Measurements from ENCODE around the gene AAGAB. TPM values are rescaled to one million over a fixed set of nuclear protein-coding genes. Genes with fewer than 3 reads are reported as not detected.

Gene AAGAB
- total and polyA plus RNA-seq, 4 donors = 40.9 to 47.6 (median 42.9) TPM

DNA sequence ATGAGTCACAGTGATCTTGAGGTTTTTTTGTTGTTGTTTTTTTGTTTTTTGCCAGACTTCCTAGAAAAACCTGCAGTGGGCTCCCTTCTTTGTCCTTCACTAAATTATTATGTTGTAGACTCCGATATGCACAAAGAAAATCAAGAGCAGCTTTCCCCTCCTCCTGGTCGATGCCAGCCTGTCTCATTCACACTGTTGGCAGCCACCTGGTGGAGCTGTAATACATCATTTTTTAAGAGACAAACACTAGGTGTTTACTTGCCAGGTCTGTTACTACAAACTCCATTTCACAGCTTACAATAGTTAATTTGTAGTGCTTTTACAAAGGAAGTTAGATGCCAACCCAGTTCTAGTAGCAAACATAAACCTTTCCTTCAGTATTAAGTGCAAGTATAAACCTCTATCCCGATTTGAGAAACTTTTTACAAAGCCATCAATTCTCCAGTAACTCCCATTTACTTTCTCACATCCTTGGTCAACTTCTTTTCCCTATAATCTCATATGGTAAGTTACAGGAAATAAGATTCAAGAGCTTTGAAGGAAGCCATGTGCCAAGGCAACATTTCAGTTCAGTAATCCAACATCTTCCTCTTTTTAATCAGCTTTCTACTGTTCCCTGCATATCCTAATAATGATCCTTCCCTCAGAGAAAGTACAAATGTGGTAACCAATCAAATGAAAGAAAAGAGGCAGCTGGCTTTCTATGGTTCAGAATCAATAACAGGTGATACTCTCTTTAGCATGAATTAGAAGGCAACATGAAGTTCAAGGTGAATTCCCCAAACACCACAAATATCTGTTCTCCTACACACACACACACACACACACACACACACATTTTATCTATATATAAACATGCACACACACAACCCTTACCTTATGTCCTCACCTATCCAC lies 14.0 kb downstream of the AAGAB start:
- Histone ChIP-seq H3K4me1 (ENCODE audit: control insufficient read depth, insufficient read depth, low read length) (no peaks in the 10 kb centered on the region), H3K27ac (ENCODE audit: low read depth, low read length) (no peak overlapping the region), H3K36me3 (ENCODE audit: control insufficient read depth, insufficient read depth, low read length) (no peaks in the 10 kb centered on the region), H3K4me3 (ENCODE audit: low read depth, low read length) (no peak overlapping the region), H3K27me3 (ENCODE audit: control insufficient read depth, insufficient read depth, low read length) (no peaks in the 10 kb centered on the region), H3K9me3 (ENCODE audit: control insufficient read depth, insufficient read depth, low read length) (no peaks in the 10 kb centered on the region)
- WGBS (ENCODE audit: insufficient coverage) = 0% methylated on average over 2 of the region's 3 CpGs
- peak in 2 of 6 donors; percentile 44 to 81 for DNase-seq (ENCODE audit: low read depth in 4 of 6, low spot score in 6 of 6)

DNA sequence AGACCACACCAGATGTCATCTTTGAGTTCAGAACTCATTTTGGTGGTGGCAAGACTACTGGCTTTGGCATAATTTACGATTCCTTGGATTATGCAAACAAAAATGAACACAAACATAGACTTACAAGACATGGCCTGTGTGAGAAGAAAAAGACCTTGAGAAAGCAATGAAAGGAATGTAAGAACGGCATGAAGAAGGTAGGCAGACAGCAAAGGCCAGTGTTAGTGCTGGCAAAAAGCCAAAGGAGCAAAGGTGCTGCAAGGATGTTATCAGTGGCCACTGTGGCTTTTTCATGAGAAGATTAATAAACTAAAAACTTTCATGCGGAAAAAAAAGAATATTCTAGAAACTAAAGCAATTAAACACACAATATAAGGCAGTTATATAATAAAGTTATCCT lies 21.9 kb downstream of the AAGAB start:
- Histone ChIP-seq H3K36me3 (ENCODE audit: control insufficient read depth, insufficient read depth, low read length) (peaks cover 12% of the 10 kb centered on the region), H3K27ac (ENCODE audit: low read depth, low read length) (no peak overlapping the region), H3K27me3 (ENCODE audit: control insufficient read depth, insufficient read depth, low read length) (no peaks in the 10 kb centered on the region), H3K9me3 (ENCODE audit: control insufficient read depth, insufficient read depth, low read length) (no peaks in the 10 kb centered on the region), H3K4me3 (ENCODE audit: low read depth, low read length) (no peak overlapping the region), H3K4me1 (ENCODE audit: control insufficient read depth, insufficient read depth, low read length) (no peaks in the 10 kb centered on the region)
- 100% methylated on average over 1 of the region's 3 CpGs for WGBS (ENCODE audit: insufficient coverage)
- DNase-seq (ENCODE audit: low read depth in 4 of 6, low spot score in 6 of 6) = no peak

DNA sequence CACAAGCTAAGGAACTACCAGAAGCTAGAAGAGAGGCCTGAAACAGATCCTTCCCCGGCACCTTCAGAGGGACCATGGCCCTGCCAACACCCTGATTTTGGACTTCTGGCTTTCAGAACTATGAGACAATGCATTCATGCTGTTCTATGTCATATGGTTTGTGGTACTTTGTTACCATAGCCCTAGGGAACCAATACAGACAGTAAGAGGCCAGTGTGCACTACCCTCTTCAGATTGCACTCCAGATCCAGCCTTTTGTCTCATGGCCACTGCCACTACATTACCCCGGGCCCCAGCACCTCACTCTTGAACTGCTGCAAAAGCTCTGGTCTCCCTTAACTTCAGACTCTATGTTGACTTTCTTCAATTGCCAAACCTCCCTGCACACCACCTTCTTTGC lies 24.0 kb downstream of the AAGAB start:
- 97% methylated on average over 2 of the region's 2 CpGs for WGBS (ENCODE audit: insufficient coverage)
- peaks cover 12% of the 10 kb centered on the region for H3K36me3 ChIP-seq (ENCODE audit: control insufficient read depth, insufficient read depth, low read length)

DNA sequence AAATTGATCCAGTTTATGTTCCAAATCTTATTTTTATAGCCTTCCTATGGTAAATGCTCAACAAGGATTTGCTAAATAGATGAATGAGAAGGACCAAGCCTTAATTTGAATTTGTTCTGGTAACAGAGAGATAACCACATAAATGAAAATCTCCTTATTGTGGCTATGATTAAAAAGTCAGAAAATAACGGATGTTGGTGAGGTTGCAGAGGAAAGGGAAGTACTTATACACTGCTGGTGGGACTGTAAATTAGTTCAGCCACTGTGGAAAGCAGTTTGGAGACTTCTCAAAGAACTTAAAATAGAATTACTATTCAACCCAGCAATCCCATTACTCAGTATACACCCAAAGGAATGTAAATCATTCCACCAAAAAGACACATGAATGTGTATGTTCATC lies 26.2 kb downstream of the AAGAB start:
- peaks cover 9% of the 10 kb centered on the region for H3K36me3 ChIP-seq (ENCODE audit: control insufficient read depth, insufficient read depth, low read length)
- H3K4me3 ChIP-seq (ENCODE audit: low read depth, low read length) = no peak overlapping the region
- no CpG with 5 or more reads among the region's 1 CpG for WGBS (ENCODE audit: insufficient coverage)
- no peak for DNase-seq (ENCODE audit: low read depth in 4 of 6, low spot score in 6 of 6)
- no peak overlapping the region for H3K27ac ChIP-seq (ENCODE audit: low read depth, low read length)
- no peaks in the 10 kb centered on the region for H3K27me3 ChIP-seq (ENCODE audit: control insufficient read depth, insufficient read depth, low read length)
- H3K9me3 ChIP-seq (ENCODE audit: control insufficient read depth, insufficient read depth, low read length) = no peaks in the 10 kb centered on the region
- no peaks in the 10 kb centered on the region for H3K4me1 ChIP-seq (ENCODE audit: control insufficient read depth, insufficient read depth, low read length)

More for the DNA sequence above, 24.0 kb downstream of the AAGAB start:
- H3K27me3 ChIP-seq (ENCODE audit: control insufficient read depth, insufficient read depth, low read length) = no peaks in the 10 kb centered on the region
- no peak overlapping the region for H3K4me3 ChIP-seq (ENCODE audit: low read depth, low read length)
- no peaks in the 10 kb centered on the region for H3K9me3 ChIP-seq (ENCODE audit: control insufficient read depth, insufficient read depth, low read length)
- no peak for DNase-seq (ENCODE audit: low read depth in 4 of 6, low spot score in 6 of 6)
- no peaks in the 10 kb centered on the region for H3K4me1 ChIP-seq (ENCODE audit: control insufficient read depth, insufficient read depth, low read length)
- no peak overlapping the region for H3K27ac ChIP-seq (ENCODE audit: low read depth, low read length)

DNA sequence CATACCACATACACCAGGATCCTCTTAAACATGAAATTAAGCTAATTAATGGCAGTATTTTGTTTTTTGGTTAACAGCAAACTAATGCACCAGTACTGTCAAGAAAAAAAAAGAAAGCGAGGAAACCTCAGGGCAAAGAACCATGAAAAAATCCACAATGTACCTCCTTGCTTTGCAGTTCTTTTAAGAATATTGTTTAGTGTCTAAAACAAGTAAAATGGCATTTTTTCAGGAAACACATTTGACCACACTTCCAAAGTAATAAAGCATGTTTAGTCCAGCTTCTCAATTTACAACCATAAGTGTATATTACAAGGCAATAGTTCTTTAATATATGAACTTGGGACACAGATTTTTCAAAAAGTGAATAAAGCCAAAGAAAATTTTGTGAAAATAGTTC lies 26.6 kb downstream of the AAGAB start:
- no peak for DNase-seq (ENCODE audit: low read depth in 4 of 6, low spot score in 6 of 6)
- H3K36me3 ChIP-seq (ENCODE audit: control insufficient read depth, insufficient read depth, low read length) = peaks cover 9% of the 10 kb centered on the region
- H3K4me3 ChIP-seq (ENCODE audit: low read depth, low read length) = no peak overlapping the region
- H3K4me1 ChIP-seq (ENCODE audit: control insufficient read depth, insufficient read depth, low read length) = no peaks in the 10 kb centered on the region
- H3K9me3 ChIP-seq (ENCODE audit: control insufficient read depth, insufficient read depth, low read length) = no peaks in the 10 kb centered on the region
- no CpG with 5 or more reads among the region's 1 CpG for WGBS (ENCODE audit: insufficient coverage)
- no peak overlapping the region for H3K27ac ChIP-seq (ENCODE audit: low read depth, low read length)
- H3K27me3 ChIP-seq (ENCODE audit: control insufficient read depth, insufficient read depth, low read length) = no peaks in the 10 kb centered on the region

DNA sequence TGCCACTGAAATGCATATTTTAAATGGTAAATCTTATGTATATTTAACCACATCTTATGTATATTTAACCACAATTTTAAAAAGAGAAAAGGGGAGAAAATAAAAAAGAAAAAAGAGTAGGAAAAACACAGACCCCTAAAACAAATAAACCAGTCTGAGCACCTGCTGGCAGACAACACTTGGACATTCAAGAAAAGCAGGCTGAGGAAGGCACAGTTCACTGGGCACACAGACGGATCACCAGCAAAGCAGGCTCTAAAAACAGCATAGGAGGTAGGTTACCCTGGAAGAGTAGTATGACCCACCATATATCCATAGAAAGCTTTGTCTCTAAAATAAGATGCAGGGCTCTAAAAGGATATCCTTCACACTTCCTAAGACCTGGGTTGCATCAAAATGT lies 27.0 kb downstream of the AAGAB start:
- no peaks in the 10 kb centered on the region for H3K27me3 ChIP-seq (ENCODE audit: control insufficient read depth, insufficient read depth, low read length)
- H3K36me3 ChIP-seq (ENCODE audit: control insufficient read depth, insufficient read depth, low read length) = peaks cover 9% of the 10 kb centered on the region
- no peak for DNase-seq (ENCODE audit: low read depth in 4 of 6, low spot score in 6 of 6)
- no peak overlapping the region for H3K27ac ChIP-seq (ENCODE audit: low read depth, low read length)
- H3K4me3 ChIP-seq (ENCODE audit: low read depth, low read length) = no peak overlapping the region
- no peaks in the 10 kb centered on the region for H3K9me3 ChIP-seq (ENCODE audit: control insufficient read depth, insufficient read depth, low read length)
- H3K4me1 ChIP-seq (ENCODE audit: control insufficient read depth, insufficient read depth, low read length) = no peaks in the 10 kb centered on the region
- 57% methylated on average over 1 of the region's 1 CpG for WGBS (ENCODE audit: insufficient coverage)

DNA sequence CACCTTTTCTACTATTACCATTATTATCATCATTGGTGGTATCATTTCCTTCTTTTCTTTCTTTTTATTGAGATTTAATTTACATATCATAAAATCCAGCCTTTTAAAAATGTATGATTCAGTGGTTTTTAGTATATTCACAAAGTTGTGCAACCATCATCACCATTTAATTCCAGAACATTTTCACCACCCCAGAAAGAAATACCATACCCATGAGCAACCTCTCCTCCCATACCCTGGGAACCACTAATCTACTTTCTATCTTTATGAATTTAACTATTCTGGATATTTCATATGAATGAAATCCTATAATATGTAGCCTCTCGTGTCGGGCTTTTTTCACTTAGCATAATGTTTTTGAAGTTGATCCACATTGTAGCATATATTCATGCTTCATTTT lies 29.1 kb downstream of the AAGAB start:
- no peaks in the 10 kb centered on the region for H3K4me1 ChIP-seq (ENCODE audit: control insufficient read depth, insufficient read depth, low read length)
- no CpG with 5 or more reads among the region's 2 CpGs for WGBS (ENCODE audit: insufficient coverage)
- H3K9me3 ChIP-seq (ENCODE audit: control insufficient read depth, insufficient read depth, low read length) = no peaks in the 10 kb centered on the region
- no peak for DNase-seq (ENCODE audit: low read depth in 4 of 6, low spot score in 6 of 6)
- no peak overlapping the region for H3K27ac ChIP-seq (ENCODE audit: low read depth, low read length)
- no peaks in the 10 kb centered on the region for H3K27me3 ChIP-seq (ENCODE audit: control insufficient read depth, insufficient read depth, low read length)
- H3K4me3 ChIP-seq (ENCODE audit: low read depth, low read length) = no peak overlapping the region
- H3K36me3 ChIP-seq (ENCODE audit: control insufficient read depth, insufficient read depth, low read length) = peaks cover 3% of the 10 kb centered on the region

DNA sequence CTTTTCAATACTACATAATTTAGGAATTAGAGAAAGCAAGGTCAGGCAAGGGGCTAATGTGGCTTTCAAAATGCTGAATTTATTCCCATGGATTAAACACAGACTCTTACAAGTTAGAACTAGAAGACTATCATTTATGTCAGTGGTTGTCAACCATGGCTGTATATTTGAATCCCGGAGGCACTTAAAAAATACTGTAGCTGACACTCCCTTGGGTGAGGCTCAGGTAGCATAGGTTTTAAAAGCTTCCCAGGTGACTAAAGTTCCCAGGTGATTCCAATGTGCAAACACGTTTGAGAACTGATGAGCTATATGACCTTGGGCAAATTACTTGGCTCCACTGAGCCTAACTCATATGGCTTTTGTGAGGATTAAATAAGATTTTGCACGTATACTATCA lies 29.6 kb downstream of the AAGAB start:
- Histone ChIP-seq H3K27ac (ENCODE audit: low read depth, low read length) (no peak overlapping the region), H3K36me3 (ENCODE audit: control insufficient read depth, insufficient read depth, low read length) (peaks cover 3% of the 10 kb centered on the region), H3K27me3 (ENCODE audit: control insufficient read depth, insufficient read depth, low read length) (no peaks in the 10 kb centered on the region), H3K4me1 (ENCODE audit: control insufficient read depth, insufficient read depth, low read length) (no peaks in the 10 kb centered on the region), H3K9me3 (ENCODE audit: control insufficient read depth, insufficient read depth, low read length) (no peaks in the 10 kb centered on the region), H3K4me3 (ENCODE audit: low read depth, low read length) (no peak overlapping the region)
- 100% methylated on average over 2 of the region's 3 CpGs for WGBS (ENCODE audit: insufficient coverage)
- DNase-seq (ENCODE audit: low read depth in 4 of 6, low spot score in 6 of 6) = no peak

DNA sequence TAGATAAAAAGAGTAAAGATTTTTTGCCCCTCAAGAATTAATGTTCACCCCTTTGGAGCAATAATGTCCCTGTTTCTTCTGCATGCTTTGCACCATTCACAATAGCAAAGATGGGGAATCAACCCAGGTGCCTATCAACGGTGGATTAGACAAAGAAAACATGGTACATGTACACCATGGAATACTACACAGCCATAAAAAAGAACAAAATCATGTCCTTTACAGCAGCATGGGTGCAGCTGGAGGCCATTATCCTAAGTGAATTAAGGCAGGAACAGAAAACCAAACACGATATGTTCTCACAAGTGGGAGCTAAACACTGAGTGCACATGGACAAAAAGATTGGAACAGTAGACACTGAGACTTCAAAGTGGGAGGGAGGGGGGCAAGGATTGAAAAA lies 35.2 kb downstream of the AAGAB start:
- H3K4me1 ChIP-seq (ENCODE audit: control insufficient read depth, insufficient read depth, low read length) = no peaks in the 10 kb centered on the region
- no peaks in the 10 kb centered on the region for H3K9me3 ChIP-seq (ENCODE audit: control insufficient read depth, insufficient read depth, low read length)
- no peak for DNase-seq (ENCODE audit: low read depth in 4 of 6, low spot score in 6 of 6)
- 94% methylated on average over 2 of the region's 2 CpGs for WGBS (ENCODE audit: insufficient coverage)
- peaks cover 3% of the 10 kb centered on the region for H3K36me3 ChIP-seq (ENCODE audit: control insufficient read depth, insufficient read depth, low read length)
- no peak overlapping the region for H3K4me3 ChIP-seq (ENCODE audit: low read depth, low read length)
- H3K27ac ChIP-seq (ENCODE audit: low read depth, low read length) = no peak overlapping the region
- H3K27me3 ChIP-seq (ENCODE audit: control insufficient read depth, insufficient read depth, low read length) = no peaks in the 10 kb centered on the region

DNA sequence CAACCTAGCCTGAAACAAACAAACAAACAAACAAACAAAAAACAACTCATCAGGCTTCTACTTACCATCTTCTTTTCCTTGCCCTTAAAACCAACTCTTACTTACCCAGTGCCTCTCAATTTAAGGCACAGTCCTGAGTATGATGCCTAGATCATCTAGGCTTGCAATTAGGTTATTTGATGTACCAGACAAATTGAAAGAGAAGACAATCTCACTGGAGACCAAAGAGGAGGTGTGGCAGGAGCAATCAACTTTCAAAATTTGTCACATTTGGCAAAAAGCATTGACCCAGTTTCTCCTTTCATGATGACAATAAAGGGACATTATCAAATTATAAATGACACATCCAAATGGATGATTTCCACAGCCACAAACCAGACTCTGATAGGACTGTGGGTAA lies 36.0 kb downstream of the AAGAB start:
- H3K9me3 ChIP-seq (ENCODE audit: control insufficient read depth, insufficient read depth, low read length) = no peaks in the 10 kb centered on the region
- H3K27ac ChIP-seq (ENCODE audit: low read depth, low read length) = no peak overlapping the region
- H3K4me1 ChIP-seq (ENCODE audit: control insufficient read depth, insufficient read depth, low read length) = no peaks in the 10 kb centered on the region
- peaks cover 3% of the 10 kb centered on the region for H3K36me3 ChIP-seq (ENCODE audit: control insufficient read depth, insufficient read depth, low read length)
- no peak overlapping the region for H3K4me3 ChIP-seq (ENCODE audit: low read depth, low read length)
- DNase-seq (ENCODE audit: low read depth in 4 of 6, low spot score in 6 of 6) = no peak
- H3K27me3 ChIP-seq (ENCODE audit: control insufficient read depth, insufficient read depth, low read length) = no peaks in the 10 kb centered on the region
